ENCODE results near the gene INO80. TPM values are rescaled to one million over a fixed set of nuclear protein-coding genes. Genes with fewer than 3 reads are reported as not detected.

Gene INO80
- total RNA-seq, 5 donors from 2014 or later (not counting 1 experiment from before 2014, with no cell fraction given), result 31.3 to 34.7 (median 33.7) TPM

- Histone ChIP-seq H3K4me1 (ENCODE audit: control insufficient read depth in 1 of 2, extremely low read depth in 1 of 2, insufficient read depth in 2 of 2, low read length in 2 of 2) (no peaks in the 10 kb centered on the region), H3K27ac (ENCODE audit: low read length) (no peak overlapping the region), H3K27me3 (replicated peaks in 1 of 2; ENCODE audit: control insufficient read depth in 2 of 2, extremely low read depth in 1 of 2, insufficient read depth in 2 of 2, low read length in 1 of 2) (peaks cover 0 to 26% of the 10 kb centered on the region in 2 experiments), H3K4me3 (ENCODE audit: control insufficient read depth in 1 of 2, extremely low read depth in 1 of 2, low read length in 1 of 2) (no peak overlapping the region), H3K36me3 (ENCODE audit: control insufficient read depth in 2 of 2, extremely low read depth in 1 of 2, insufficient read depth in 1 of 2, low read length in 1 of 2) (no peaks in the 10 kb centered on the region), H3K9me3 (no peaks in the 10 kb centered on the region)
- Mint-ChIP-seq H3K27ac (no peak overlapping the region), H3K27me3 (peaks cover 4 to 6% of the 10 kb centered on the region in 2 donors), H3K4me1 (peaks cover 0 to 6% (median under 1%) of the 10 kb centered on the region in 3 donors), H3K9me3 (no peaks in the 10 kb centered on the region), H3K36me3 (no peaks in the 10 kb centered on the region), H3K4me3 (no peak overlapping the region)
- DNase-seq (no peak), ATAC-seq (replicated peaks in 1 of 4) (no peak)
- CTCF ChIA-PET, result no interaction called here
- WGBS (ENCODE audit: insufficient coverage), result 73% methylated on average over 18 of the region's 22 CpGs
- POLR2A ChIA-PET, result no interaction called here
These were observed 156.5 kb downstream of the INO80 start for GRCh38 chr15:40959331-40960141.

GRCh38 chr15:40958723-40959122, 157.4 kb downstream of the INO80 start:
- Histone ChIP-seq H3K27ac (ENCODE audit: low read length) (no peak overlapping the region), H3K4me3 (ENCODE audit: control insufficient read depth in 1 of 2, extremely low read depth in 1 of 2, low read length in 1 of 2) (no peak overlapping the region), H3K9me3 (no peaks in the 10 kb centered on the region), H3K27me3 (replicated peaks in 1 of 2; ENCODE audit: control insufficient read depth in 2 of 2, extremely low read depth in 1 of 2, insufficient read depth in 2 of 2, low read length in 1 of 2) (peaks cover 0 to 22% of the 10 kb centered on the region in 2 experiments), H3K4me1 (ENCODE audit: control insufficient read depth in 1 of 2, extremely low read depth in 1 of 2, insufficient read depth in 2 of 2, low read length in 2 of 2) (peaks cover 4 to 6% of the 10 kb centered on the region in 2 experiments), H3K36me3 (ENCODE audit: control insufficient read depth in 2 of 2, extremely low read depth in 1 of 2, insufficient read depth in 1 of 2, low read length in 1 of 2) (no peaks in the 10 kb centered on the region)
- CTCF ChIA-PET, result no interaction called here
- no peak for ATAC-seq (replicated peaks in 1 of 4)
- peaks cover 8 to 12% (median 9%) of the 10 kb centered on the region in 3 donors for H3K4me1 Mint-ChIP-seq
- peaks cover 4 to 5% of the 10 kb centered on the region in 2 donors for H3K27me3 Mint-ChIP-seq
- H3K9me3 Mint-ChIP-seq, result no peaks in the 10 kb centered on the region
- POLR2A ChIA-PET, result no interaction called here
- 89% methylated on average over 7 of the region's 8 CpGs for WGBS (ENCODE audit: insufficient coverage)
- no peaks in the 10 kb centered on the region for H3K36me3 Mint-ChIP-seq
- H3K4me3 Mint-ChIP-seq, result no peak overlapping the region
- DNase-seq, result no peak
- H3K27ac Mint-ChIP-seq, result no peak overlapping the region

GRCh38 chr15:40958146-40958545, 157.9 kb downstream of the INO80 start:
- Histone ChIP-seq H3K27me3 (replicated peaks in 1 of 2; ENCODE audit: control insufficient read depth in 2 of 2, extremely low read depth in 1 of 2, insufficient read depth in 2 of 2, low read length in 1 of 2) (peaks cover 0 to 18% of the 10 kb centered on the region in 2 experiments), H3K4me1 (ENCODE audit: control insufficient read depth in 1 of 2, extremely low read depth in 1 of 2, insufficient read depth in 2 of 2, low read length in 2 of 2) (peaks cover 5 to 11% of the 10 kb centered on the region in 2 experiments), H3K27ac (ENCODE audit: low read length) (no peak overlapping the region), H3K4me3 (ENCODE audit: control insufficient read depth in 1 of 2, extremely low read depth in 1 of 2, low read length in 1 of 2) (no peak overlapping the region), H3K9me3 (no peaks in the 10 kb centered on the region), H3K36me3 (ENCODE audit: control insufficient read depth in 2 of 2, extremely low read depth in 1 of 2, insufficient read depth in 1 of 2, low read length in 1 of 2) (no peaks in the 10 kb centered on the region)
- H3K4me3 Mint-ChIP-seq, result no peak overlapping the region
- no peak overlapping the region for H3K27ac Mint-ChIP-seq
- 80% methylated on average over 6 of the region's 6 CpGs for WGBS (ENCODE audit: insufficient coverage)
- ATAC-seq (replicated peaks in 1 of 4), result no peak
- no peak for DNase-seq
- CTCF ChIA-PET, result no interaction called here
- no peaks in the 10 kb centered on the region for H3K36me3 Mint-ChIP-seq
- POLR2A ChIA-PET, result no interaction called here
- H3K9me3 Mint-ChIP-seq, result no peaks in the 10 kb centered on the region
- H3K27me3 Mint-ChIP-seq, result peaks cover 1 to 5% of the 10 kb centered on the region in 2 donors
- H3K4me1 Mint-ChIP-seq, result peaks cover 11 to 12% (median 12%) of the 10 kb centered on the region in 3 donors

- Histone ChIP-seq H3K36me3 (ENCODE audit: control insufficient read depth in 2 of 2, extremely low read depth in 1 of 2, insufficient read depth in 1 of 2, low read length in 1 of 2) (no peaks in the 10 kb centered on the region), H3K27ac (ENCODE audit: low read length) (no peak overlapping the region), H3K4me3 (ENCODE audit: control insufficient read depth in 1 of 2, extremely low read depth in 1 of 2, low read length in 1 of 2) (no peak overlapping the region), H3K27me3 (replicated peaks in 1 of 2; ENCODE audit: control insufficient read depth in 2 of 2, extremely low read depth in 1 of 2, insufficient read depth in 2 of 2, low read length in 1 of 2) (peaks cover 0 to 17% of the 10 kb centered on the region in 2 experiments), H3K4me1 (ENCODE audit: control insufficient read depth in 1 of 2, extremely low read depth in 1 of 2, insufficient read depth in 2 of 2, low read length in 2 of 2) (peaks cover 5 to 14% of the 10 kb centered on the region in 2 experiments), H3K9me3 (no peaks in the 10 kb centered on the region)
- H3K9me3 Mint-ChIP-seq, result no peaks in the 10 kb centered on the region
- no peaks in the 10 kb centered on the region for H3K36me3 Mint-ChIP-seq
- 96% methylated on average over 5 of the region's 9 CpGs for WGBS (ENCODE audit: insufficient coverage)
- peaks cover 14 to 15% (median 14%) of the 10 kb centered on the region in 3 donors for H3K4me1 Mint-ChIP-seq
- DNase-seq (no peak), ATAC-seq (replicated peaks in 1 of 4) (no peak)
- no peak overlapping the region for H3K4me3 Mint-ChIP-seq
- no peak overlapping the region for H3K27ac Mint-ChIP-seq
- CTCF ChIA-PET, result no interaction called here
- H3K27me3 Mint-ChIP-seq, result peaks cover 0 to 5% of the 10 kb centered on the region in 2 donors
- POLR2A ChIA-PET, result no interaction called here
These were observed 158.5 kb downstream of the INO80 start for GRCh38 chr15:40957581-40958051.

- peaks cover 0 to 2% of the 10 kb centered on the region in 2 donors for H3K27me3 Mint-ChIP-seq
- DNase-seq (no peak), ATAC-seq (replicated peaks in 1 of 4) (no peak)
- ChIA-PET CTCF (interaction anchor here in 1 of 2 donors (0.6 kb wide), 1 partner anchor 359 kb away, joined by 3 read pairs; no protein-coding TSS in a partner anchor), POLR2A (no interaction called here)
- no peak overlapping the region for H3K4me3 Mint-ChIP-seq
- no peaks in the 10 kb centered on the region for H3K9me3 Mint-ChIP-seq
- Histone ChIP-seq H3K36me3 (ENCODE audit: control insufficient read depth in 2 of 2, extremely low read depth in 1 of 2, insufficient read depth in 1 of 2, low read length in 1 of 2) (no peaks in the 10 kb centered on the region), H3K9me3 (no peaks in the 10 kb centered on the region), H3K27me3 (replicated peaks in 1 of 2; ENCODE audit: control insufficient read depth in 2 of 2, extremely low read depth in 1 of 2, insufficient read depth in 2 of 2, low read length in 1 of 2) (peaks cover 0 to 22% of the 10 kb centered on the region in 2 experiments), H3K27ac (ENCODE audit: low read length) (no peak overlapping the region), H3K4me3 (ENCODE audit: control insufficient read depth in 1 of 2, extremely low read depth in 1 of 2, low read length in 1 of 2) (no peak overlapping the region), H3K4me1 (ENCODE audit: control insufficient read depth in 1 of 2, extremely low read depth in 1 of 2, insufficient read depth in 2 of 2, low read length in 2 of 2) (peaks cover 7 to 19% of the 10 kb centered on the region in 2 experiments)
- H3K36me3 Mint-ChIP-seq, result no peaks in the 10 kb centered on the region
- peaks cover 17% of the 10 kb centered on the region in 3 donors for H3K4me1 Mint-ChIP-seq
- 100% methylated on average over 2 of the region's 4 CpGs for WGBS (ENCODE audit: insufficient coverage)
- H3K27ac Mint-ChIP-seq, result no peak overlapping the region
These were observed 159.0 kb downstream of the INO80 start for GRCh38 chr15:40957041-40957555.

- Mint-ChIP-seq H3K36me3 (no peaks in the 10 kb centered on the region), H3K4me1 (peaks cover 17 to 21% (median 17%) of the 10 kb centered on the region in 3 donors), H3K4me3 (peak overlapping the region in 1 of 3 donors; percentile 35), H3K27me3 (peaks cover 0 to 2% of the 10 kb centered on the region in 2 donors), H3K27ac (no peak overlapping the region), H3K9me3 (no peaks in the 10 kb centered on the region)
- no peaks in the 10 kb centered on the region for H3K9me3 ChIP-seq
- 92% methylated on average over 2 of the region's 3 CpGs for WGBS (ENCODE audit: insufficient coverage)
- H3K27ac ChIP-seq (ENCODE audit: low read length), result no peak overlapping the region
- no peak for ATAC-seq (replicated peaks in 1 of 4)
- peaks cover 0 to 22% of the 10 kb centered on the region in 2 experiments for H3K27me3 ChIP-seq (replicated peaks in 1 of 2; ENCODE audit: control insufficient read depth in 2 of 2, extremely low read depth in 1 of 2, insufficient read depth in 2 of 2, low read length in 1 of 2)
- no peak overlapping the region for H3K4me3 ChIP-seq (ENCODE audit: control insufficient read depth in 1 of 2, extremely low read depth in 1 of 2, low read length in 1 of 2)
- DNase-seq, result no peak
- H3K36me3 ChIP-seq (ENCODE audit: control insufficient read depth in 2 of 2, extremely low read depth in 1 of 2, insufficient read depth in 1 of 2, low read length in 1 of 2), result no peaks in the 10 kb centered on the region
- ChIA-PET CTCF (interaction anchor here in 1 of 2 donors (0.6 kb wide), 1 partner anchor 359 kb away, joined by 3 read pairs; no protein-coding TSS in a partner anchor), POLR2A (no interaction called here)
- peaks cover 7 to 19% of the 10 kb centered on the region in 2 experiments for H3K4me1 ChIP-seq (ENCODE audit: control insufficient read depth in 1 of 2, extremely low read depth in 1 of 2, insufficient read depth in 2 of 2, low read length in 2 of 2)
These were observed 159.5 kb downstream of the INO80 start for GRCh38 chr15:40956541-40956982.

Data from T-cell (primary cell).